ENCODE data around the gene CEP290.

GRCh38 chr12:88179436-88180014 lies 37.6 kb upstream of the CEP290 start:
- no peak for TF ChIP-seq CTCF (IDR thresholded peaks at IDR 0.05)
- no peak for TF ChIP-seq POLR2AphosphoS5 (IDR thresholded peaks at IDR 0.05)
- TF ChIP-seq POLR2A (IDR thresholded peaks at IDR 0.05), result no peak
